Activated CD8-positive, alpha-beta T cell treated with anti-CD3 and anti-CD28 coated beads for 36 hours (primary cell): ENCODE data around the gene RSL1D1. TPM values are rescaled to one million over a fixed set of nuclear protein-coding genes. Genes with fewer than 3 reads are reported as not detected.
"Not testable (repeated sequence)": the region's sequence is repeated elsewhere in the genome, so short reads cannot be mapped to it uniquely, and the experiment has no call there.

Experiments
- ATAC-seq: fragments of 200-7000 bp; cut with Tn5 transposase; one replicate; pipeline ENCODE4 v1.10.0; 2021; ENCODE audit warnings: mild to moderate bottlenecking, moderate library complexity
- CTCF ChIA-PET: fragments of 350-600 bp; sonication (Branson Sonifier 250); formaldehyde crosslinking; loops from one replicate; lab custom pipeline; 2021; ENCODE audit warnings: antibody characterized with exemption; lab: Charles Lee
- POLR2A ChIA-PET: fragments of 350-600 bp; sonication (Branson Sonifier 250); formaldehyde crosslinking; loops from one replicate; lab custom pipeline; 2021; ENCODE audit warnings: antibody characterized with exemption; lab: Charles Lee
- DNase-seq: peaks from one replicate; pipeline ENCODE4 v3.0.0-alpha.2; 2020
- H3K27ac Mint-ChIP-seq: one replicate; pipeline ENCODE4 v1.8.0; 2021; ENCODE audit warnings: mild to moderate bottlenecking, mixed read lengths
- H3K27me3 Mint-ChIP-seq: one replicate; pipeline ENCODE4 v1.8.0; 2021; ENCODE audit warnings: mixed read lengths
- H3K36me3 Mint-ChIP-seq: one replicate; pipeline ENCODE4 v1.8.0; 2021; ENCODE audit warnings: low read depth, mixed read lengths
- H3K4me1 Mint-ChIP-seq: one replicate; pipeline ENCODE4 v1.8.0; 2021; ENCODE audit warnings: low read depth, mixed read lengths
- H3K4me3 Mint-ChIP-seq: one replicate; pipeline ENCODE4 v1.8.0; 2021; ENCODE audit warnings: mild to moderate bottlenecking, moderate library complexity, mixed read lengths
- H3K9me3 Mint-ChIP-seq: one replicate; pipeline ENCODE4 v1.8.0; 2021; ENCODE audit warnings: mixed read lengths
- intact Hi-C: fragments of 100-400 bp; cut with micrococcal nuclease; formaldehyde crosslinking; loops from one replicate; pipeline ENCODE4 v1.10.0; 2022
- total RNA-seq, 2 experiments: library from RNA; stranded (reverse); gene quantifications; one replicate each; pipeline ENCODE4 v1.2.3, GENCODE V29; 2021
- TF ChIP-seq, protein P1 (sequence below): fragments of 200-600 bp; IDR thresholded peaks from one replicate; pipeline ENCODE4 v1.8.0; 2022; ENCODE audit warnings: antibody characterized with exemption, mild to moderate bottlenecking

The RSL1D1 gene
- total RNA-seq, 2 experiments from 2014 or later = 344 TPM

DNA sequence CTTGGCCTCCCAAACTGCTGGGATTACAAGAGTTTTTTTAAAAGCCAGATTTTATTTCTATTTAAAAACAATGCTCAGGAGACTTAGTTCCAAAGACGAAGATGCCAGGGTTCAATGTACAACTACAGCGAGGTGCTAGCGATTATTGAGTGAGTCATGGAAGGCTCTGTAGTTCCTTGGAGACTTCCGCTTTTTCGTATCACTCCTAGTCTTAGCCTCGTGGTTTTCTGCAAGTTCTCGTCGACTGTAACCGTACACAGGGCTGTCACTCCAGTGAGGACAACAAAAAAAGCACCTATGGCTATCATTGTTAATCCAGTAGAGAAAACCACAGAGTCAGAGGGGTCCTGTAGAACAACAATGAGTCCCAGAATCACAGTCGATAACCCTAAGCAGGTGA is 31.5 kb downstream of the RSL1D1 start:
- no peaks in the 10 kb centered on the region for H3K36me3 Mint-ChIP-seq
- ChIA-PET CTCF (no interaction called here), POLR2A (no interaction called here)
- no peak for ATAC-seq
- no peak for DNase-seq
- no peak overlapping the region for H3K27ac Mint-ChIP-seq
- H3K4me3 Mint-ChIP-seq = no peak overlapping the region
- TF ChIP-seq, protein P1, sequence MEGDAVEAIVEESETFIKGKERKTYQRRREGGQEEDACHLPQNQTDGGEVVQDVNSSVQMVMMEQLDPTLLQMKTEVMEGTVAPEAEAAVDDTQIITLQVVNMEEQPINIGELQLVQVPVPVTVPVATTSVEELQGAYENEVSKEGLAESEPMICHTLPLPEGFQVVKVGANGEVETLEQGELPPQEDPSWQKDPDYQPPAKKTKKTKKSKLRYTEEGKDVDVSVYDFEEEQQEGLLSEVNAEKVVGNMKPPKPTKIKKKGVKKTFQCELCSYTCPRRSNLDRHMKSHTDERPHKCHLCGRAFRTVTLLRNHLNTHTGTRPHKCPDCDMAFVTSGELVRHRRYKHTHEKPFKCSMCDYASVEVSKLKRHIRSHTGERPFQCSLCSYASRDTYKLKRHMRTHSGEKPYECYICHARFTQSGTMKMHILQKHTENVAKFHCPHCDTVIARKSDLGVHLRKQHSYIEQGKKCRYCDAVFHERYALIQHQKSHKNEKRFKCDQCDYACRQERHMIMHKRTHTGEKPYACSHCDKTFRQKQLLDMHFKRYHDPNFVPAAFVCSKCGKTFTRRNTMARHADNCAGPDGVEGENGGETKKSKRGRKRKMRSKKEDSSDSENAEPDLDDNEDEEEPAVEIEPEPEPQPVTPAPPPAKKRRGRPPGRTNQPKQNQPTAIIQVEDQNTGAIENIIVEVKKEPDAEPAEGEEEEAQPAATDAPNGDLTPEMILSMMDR = no peak
- no peaks in the 10 kb centered on the region for H3K27me3 Mint-ChIP-seq
- intact Hi-C loops = loop anchor here (5.0 kb wide), 1 partner anchor 412 kb away; no protein-coding TSS in a partner anchor
- H3K9me3 Mint-ChIP-seq = no peaks in the 10 kb centered on the region
- no peaks in the 10 kb centered on the region for H3K4me1 Mint-ChIP-seq

DNA sequence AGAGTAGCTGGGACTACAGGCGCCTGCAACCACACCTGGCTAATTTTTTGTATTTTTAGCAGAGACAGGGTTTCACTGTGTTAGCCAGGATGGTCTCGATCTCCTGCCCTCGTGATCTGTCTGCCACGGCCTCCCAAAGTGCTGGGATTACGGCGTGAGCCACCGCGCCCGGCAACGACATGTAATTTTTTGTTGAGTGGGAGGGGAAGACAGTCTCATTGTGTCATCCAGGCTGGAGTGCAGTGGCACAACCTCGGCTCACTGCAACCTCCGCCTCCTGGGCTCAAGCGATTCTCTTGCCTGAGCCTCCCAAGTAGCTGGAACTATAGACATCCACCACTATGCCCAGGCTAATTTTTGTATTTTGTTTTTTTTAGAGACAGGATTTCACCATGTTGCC is 32.4 kb downstream of the RSL1D1 start:
- CTCF ChIA-PET, H3K4me1 Mint-ChIP-seq: not testable (repeated sequence)

DNA sequence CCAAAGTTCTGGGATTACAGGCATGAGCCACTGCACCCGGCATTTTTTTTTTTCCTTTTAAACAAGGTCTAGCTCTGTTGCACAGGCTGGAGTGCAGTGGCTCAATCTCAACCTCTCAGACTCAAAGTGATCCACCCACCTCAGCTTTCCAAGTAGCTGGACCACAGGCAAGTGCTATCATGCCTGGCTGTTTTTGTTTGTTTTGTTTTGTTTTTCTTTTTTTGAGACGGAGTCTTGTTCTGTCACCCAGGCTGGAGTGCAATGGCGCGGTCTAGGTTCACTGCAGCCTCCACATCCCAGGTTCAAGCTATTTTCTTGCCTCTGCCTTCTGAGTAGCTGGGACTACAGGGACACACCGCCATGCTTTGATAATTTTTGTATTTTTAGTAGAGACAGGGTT is 35.2 kb downstream of the RSL1D1 start:
- Mint-ChIP-seq H3K27me3 (no peaks in the 10 kb centered on the region), H3K27ac (no peak overlapping the region), H3K36me3 (no peaks in the 10 kb centered on the region), H3K4me1 (peaks cover 4% of the 10 kb centered on the region), H3K4me3 (no peak overlapping the region), H3K9me3 (no peaks in the 10 kb centered on the region)
- POLR2A ChIA-PET = no interaction called here
- TF ChIP-seq, protein P1 = no peak
- DNase-seq = no peak
- no peak for ATAC-seq
- intact Hi-C loops = loop anchor here (5.0 kb wide), 1 partner anchor 409 kb away; no protein-coding TSS in a partner anchor
- CTCF ChIA-PET = interaction anchor here (1.2 kb wide), 1 partner anchor 19 kb away, joined by 3 read pairs; no protein-coding TSS in a partner anchor

More for the DNA sequence above, 32.4 kb downstream of the RSL1D1 start:
- POLR2A ChIA-PET, ATAC-seq, H3K9me3 Mint-ChIP-seq, H3K27ac Mint-ChIP-seq, H3K27me3 Mint-ChIP-seq, H3K36me3 Mint-ChIP-seq, DNase-seq, H3K4me3 Mint-ChIP-seq: not testable (repeated sequence)
- intact Hi-C loops = loop anchor here (5.0 kb wide), 1 partner anchor 412 kb away; no protein-coding TSS in a partner anchor

DNA sequence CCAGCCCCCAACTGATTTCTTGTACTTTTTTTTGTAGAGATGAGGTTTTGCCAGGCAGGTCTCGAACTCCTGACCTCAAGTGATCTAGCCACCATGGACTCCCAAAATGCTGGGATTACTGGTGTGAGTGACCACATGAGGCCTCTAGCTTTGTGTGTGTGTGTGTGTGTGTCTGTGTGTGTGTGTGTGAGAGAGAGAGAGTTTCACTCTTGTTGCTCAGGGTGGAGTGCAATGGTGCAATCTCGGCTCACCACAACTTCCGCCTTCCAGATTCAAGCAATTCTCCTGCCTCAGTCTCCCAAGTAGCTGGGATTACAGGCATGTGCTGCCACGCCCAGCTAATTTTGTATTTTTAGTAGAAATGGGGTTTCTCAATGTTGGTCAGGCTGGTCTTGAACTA is 36.5 kb downstream of the RSL1D1 start:
- ATAC-seq, H3K4me3 Mint-ChIP-seq, H3K27me3 Mint-ChIP-seq, H3K9me3 Mint-ChIP-seq, DNase-seq, H3K36me3 Mint-ChIP-seq, H3K27ac Mint-ChIP-seq: not testable (repeated sequence)
- ChIA-PET CTCF (interaction anchor here (1.0 to 1.2 kb wide), 3 partner anchors 13 to 18 kb away, joined by 3 read pairs; partner anchors contain the start of gene ZC3H7A), POLR2A (interaction anchor here (0.6 kb wide), 1 partner anchor 18 kb away, joined by 3 read pairs; the partner anchor contains the start of gene ZC3H7A)
- H3K4me1 Mint-ChIP-seq = peaks cover 12% of the 10 kb centered on the region
- intact Hi-C loops = loop anchor here (5.0 kb wide), 1 partner anchor 407 kb away; no protein-coding TSS in a partner anchor

DNA sequence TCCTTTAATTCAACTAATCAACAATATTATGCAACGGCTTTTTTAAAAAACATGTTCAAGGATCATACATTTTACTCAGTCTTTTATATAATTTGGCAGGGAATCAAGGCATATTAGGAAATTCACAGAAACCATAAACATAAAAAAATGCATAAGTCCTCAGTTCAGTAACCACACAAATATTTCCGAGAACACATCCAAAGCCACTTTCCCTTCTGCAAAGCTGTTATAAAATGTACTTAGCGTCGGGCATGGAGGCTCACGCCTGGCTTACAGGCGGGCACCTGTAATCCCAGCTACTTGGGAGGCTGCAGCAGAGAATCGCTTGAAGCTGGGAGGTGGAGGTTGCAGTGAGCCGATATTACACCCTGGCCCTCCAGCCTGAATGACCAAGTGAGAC is 44.6 kb downstream of the RSL1D1 start:
- DNase-seq (no peak), ATAC-seq (no peak)
- intact Hi-C loops = no loop called here
- Mint-ChIP-seq H3K9me3 (no peaks in the 10 kb centered on the region), H3K27ac (no peak overlapping the region), H3K4me1 (peaks cover 14% of the 10 kb centered on the region), H3K27me3 (no peaks in the 10 kb centered on the region), H3K36me3 (no peaks in the 10 kb centered on the region), H3K4me3 (no peak overlapping the region)
- TF ChIP-seq, protein P1 = no peak
- ChIA-PET POLR2A (no interaction called here), CTCF (interaction anchor here (1.0 to 1.2 kb wide), 2 partner anchors 10 to 275 kb away, joined by 3 to 5 read pairs; partner anchors contain the start of gene ZC3H7A)

DNA sequence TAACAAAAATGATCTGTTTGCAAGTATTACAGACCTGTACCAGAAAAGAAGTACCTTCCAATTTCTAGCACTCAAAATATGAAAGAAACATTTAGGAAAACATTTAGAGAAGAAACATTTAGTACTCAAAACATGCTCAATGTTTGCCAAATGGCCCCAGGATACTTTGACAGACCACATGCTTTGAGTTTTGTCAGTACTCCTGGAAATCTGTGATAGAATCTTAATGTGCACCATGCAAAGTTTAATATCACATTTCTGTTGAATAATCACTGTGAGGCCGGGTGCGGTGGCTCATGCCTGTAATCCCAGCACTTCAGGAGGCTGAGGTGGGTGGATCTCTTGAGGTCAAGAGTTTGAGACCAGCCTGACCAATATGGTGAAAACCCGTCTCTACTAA is 45.8 kb downstream of the RSL1D1 start:
- Mint-ChIP-seq H3K27ac (no peak overlapping the region), H3K4me3 (no peak overlapping the region), H3K9me3 (no peaks in the 10 kb centered on the region), H3K4me1 (peaks cover 19% of the 10 kb centered on the region), H3K36me3 (no peaks in the 10 kb centered on the region), H3K27me3 (no peaks in the 10 kb centered on the region)
- TF ChIP-seq, protein P1 = no peak
- no peak for ATAC-seq
- ChIA-PET CTCF (no interaction called here), POLR2A (no interaction called here)
- DNase-seq = no peak
- intact Hi-C loops = no loop called here
